ENCODE measurements around the gene TFF3. TPM values are rescaled to one million over a fixed set of nuclear protein-coding genes. Genes with fewer than 3 reads are reported as not detected.

Gene TFF3
- total and polyA plus RNA-seq, 7 donors = 0.92 to 3.3 (median 2.1) TPM

- Histone ChIP-seq H3K4me3 (no peak overlapping the region), H3K27ac (no peak overlapping the region), H3K36me3 (ENCODE audit: insufficient read depth in 1 of 2, low read depth in 1 of 2) (no peaks in the 10 kb centered on the region), H3K4me1 (no peaks in the 10 kb centered on the region), H3K27me3 (ENCODE audit: insufficient read depth in 3 of 3, low read length in 2 of 3) (peaks cover 0 to 18% (median 7%) of the 10 kb centered on the region in 3 donors), H3K9me3 (no peaks in the 10 kb centered on the region)
- TF ChIP-seq, protein P1, sequence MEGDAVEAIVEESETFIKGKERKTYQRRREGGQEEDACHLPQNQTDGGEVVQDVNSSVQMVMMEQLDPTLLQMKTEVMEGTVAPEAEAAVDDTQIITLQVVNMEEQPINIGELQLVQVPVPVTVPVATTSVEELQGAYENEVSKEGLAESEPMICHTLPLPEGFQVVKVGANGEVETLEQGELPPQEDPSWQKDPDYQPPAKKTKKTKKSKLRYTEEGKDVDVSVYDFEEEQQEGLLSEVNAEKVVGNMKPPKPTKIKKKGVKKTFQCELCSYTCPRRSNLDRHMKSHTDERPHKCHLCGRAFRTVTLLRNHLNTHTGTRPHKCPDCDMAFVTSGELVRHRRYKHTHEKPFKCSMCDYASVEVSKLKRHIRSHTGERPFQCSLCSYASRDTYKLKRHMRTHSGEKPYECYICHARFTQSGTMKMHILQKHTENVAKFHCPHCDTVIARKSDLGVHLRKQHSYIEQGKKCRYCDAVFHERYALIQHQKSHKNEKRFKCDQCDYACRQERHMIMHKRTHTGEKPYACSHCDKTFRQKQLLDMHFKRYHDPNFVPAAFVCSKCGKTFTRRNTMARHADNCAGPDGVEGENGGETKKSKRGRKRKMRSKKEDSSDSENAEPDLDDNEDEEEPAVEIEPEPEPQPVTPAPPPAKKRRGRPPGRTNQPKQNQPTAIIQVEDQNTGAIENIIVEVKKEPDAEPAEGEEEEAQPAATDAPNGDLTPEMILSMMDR (IDR thresholded peaks at IDR 0.05) = no peak
- intact Hi-C loops (cut with DNase I) = no loop called here
- ATAC-seq (no peak), DNase-seq (no peak)
- WGBS, 3 donors = 86 to 89% (median 87%) methylated on average over 9 of the region's 9 CpGs
Measured at GRCh38 chr21:42346441-42346840, 31.2 kb upstream of the TFF3 start.

GRCh38 chr21:42344631-42345030 is 29.4 kb upstream of the TFF3 start:
- TF ChIP-seq, protein P1 (IDR thresholded peaks at IDR 0.05) = no peak
- intact Hi-C loops (cut with DNase I) = no loop called here

GRCh38 chr21:42343963-42344510 is 28.8 kb upstream of the TFF3 start:
- intact Hi-C loops (cut with DNase I) = no loop called here

More at GRCh38 chr21:42344631-42345030, 29.4 kb upstream of the TFF3 start:
- no peaks in the 10 kb centered on the region for H3K4me1 ChIP-seq
- no peak overlapping the region for H3K4me3 ChIP-seq
- DNase-seq = no peak
- H3K27ac ChIP-seq = no peak overlapping the region
- H3K9me3 ChIP-seq = no peaks in the 10 kb centered on the region
- no peak for ATAC-seq
- H3K36me3 ChIP-seq (ENCODE audit: insufficient read depth in 1 of 2, low read depth in 1 of 2) = no peaks in the 10 kb centered on the region
- H3K27me3 ChIP-seq (ENCODE audit: insufficient read depth in 3 of 3, low read length in 2 of 3) = peaks cover 0 to 18% (median 7%) of the 10 kb centered on the region in 3 donors
- 73 to 76% (median 75%) methylated on average over 4 of the region's 4 CpGs for WGBS, 3 donors

DNA sequence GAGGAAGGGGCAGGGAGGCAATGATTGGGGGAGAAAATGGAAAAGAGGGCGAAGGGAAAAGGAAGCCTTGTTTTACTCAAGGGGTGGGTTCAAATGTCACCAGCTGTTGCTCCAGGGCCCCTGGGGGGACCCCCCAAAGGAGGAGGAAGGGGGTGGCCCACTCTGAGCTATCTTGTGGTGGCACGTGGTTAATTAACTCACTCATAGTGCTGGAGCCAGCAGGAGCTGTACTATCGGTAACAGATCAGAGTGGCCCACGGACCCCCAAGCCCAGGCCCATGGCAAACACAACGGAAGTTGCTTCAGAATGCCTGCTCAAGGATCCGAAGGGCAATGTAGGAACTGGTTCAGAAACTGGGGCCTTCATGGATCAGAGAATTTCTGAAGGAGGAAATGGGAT is 28.3 kb upstream of the TFF3 start:
- Histone ChIP-seq H3K4me3 (no peak overlapping the region), H3K27me3 (ENCODE audit: insufficient read depth in 3 of 3, low read length in 2 of 3) (peaks cover 0 to 18% (median 6%) of the 10 kb centered on the region in 3 donors), H3K36me3 (ENCODE audit: insufficient read depth in 1 of 2, low read depth in 1 of 2) (no peaks in the 10 kb centered on the region), H3K9me3 (no peaks in the 10 kb centered on the region), H3K27ac (no peak overlapping the region), H3K4me1 (no peaks in the 10 kb centered on the region)
- TF ChIP-seq, protein P1 (IDR thresholded peaks at IDR 0.05) = no peak
- intact Hi-C loops (cut with DNase I) = no loop called here
- ATAC-seq (no peak), DNase-seq (no peak)
- 75 to 85% (median 85%) methylated on average over 6 of the region's 6 CpGs for WGBS, 3 donors

More at GRCh38 chr21:42343963-42344510, 28.8 kb upstream of the TFF3 start:
- TF ChIP-seq, protein P1 (IDR thresholded peaks at IDR 0.05) = no peak
- no peak for ATAC-seq
- no peaks in the 10 kb centered on the region for H3K9me3 ChIP-seq
- DNase-seq = no peak
- WGBS, 3 donors = 51 to 68% (median 60%) methylated on average over 11 of the region's 11 CpGs
- H3K4me1 ChIP-seq = no peaks in the 10 kb centered on the region
- H3K27ac ChIP-seq = no peak overlapping the region
- no peaks in the 10 kb centered on the region for H3K36me3 ChIP-seq (ENCODE audit: insufficient read depth in 1 of 2, low read depth in 1 of 2)
- H3K4me3 ChIP-seq = no peak overlapping the region
- H3K27me3 ChIP-seq (ENCODE audit: insufficient read depth in 3 of 3, low read length in 2 of 3) = peaks cover 0 to 18% (median 7%) of the 10 kb centered on the region in 3 donors

GRCh38 chr21:42343101-42343500 is 27.9 kb upstream of the TFF3 start:
- no peak overlapping the region for H3K27ac ChIP-seq
- H3K9me3 ChIP-seq = no peaks in the 10 kb centered on the region
- DNase-seq (no peak), ATAC-seq (no peak)
- H3K4me1 ChIP-seq = no peaks in the 10 kb centered on the region
- no peaks in the 10 kb centered on the region for H3K36me3 ChIP-seq (ENCODE audit: insufficient read depth in 1 of 2, low read depth in 1 of 2)
- TF ChIP-seq, protein P1 (IDR thresholded peaks at IDR 0.05) = no peak
- 75 to 88% (median 83%) methylated on average over 10 of the region's 10 CpGs for WGBS, 3 donors
- H3K27me3 ChIP-seq (ENCODE audit: insufficient read depth in 3 of 3, low read length in 2 of 3) = peaks cover 0 to 18% (median 5%) of the 10 kb centered on the region in 3 donors
- intact Hi-C loops (cut with DNase I) = no loop called here
- no peak overlapping the region for H3K4me3 ChIP-seq
